A549 (cell line): ENCODE data around the gene PLEKHG3.
A peak's percentile ranks its signal among the peaks of the same experiment; 100 is the strongest.

Experiments
- CEBPB ChIP-seq, 2 experiments: fragments of >200 bp in 1 of 2; sonication (Bioruptor Twin) in 1 of 2; formaldehyde crosslinking in 1 of 2; IDR thresholded peaks; 2 replicates each; pipeline ENCODE4 v1.6.1; 2012 to 2016
- CHD2 ChIP-seq: fragments of 150-350 bp; IDR thresholded peaks from 2 replicates; pipeline ENCODE4 v1.6.1; 2014; ENCODE audit warnings: low read length; ENCODE audit not compliant: partially characterized antibody
- CTCF ChIP-seq: fragments of >200 bp; sonication (Bioruptor Twin); formaldehyde crosslinking; IDR thresholded peaks from 3 replicates; pipeline ENCODE4 v1.5.1; 2016
- ELK1 ChIP-seq: fragments of 150-350 bp; IDR thresholded peaks from 2 replicates; pipeline ENCODE4 v1.6.1; 2014; ENCODE audit warnings: low read depth, mild to moderate bottlenecking, low read length
- EP300 ChIP-seq, 2 experiments: fragments of >200 bp; sonication (Bioruptor Twin); formaldehyde crosslinking; IDR thresholded peaks; 2 replicates in 1 of 2; 3 replicates in 1 of 2; pipeline ENCODE4 v1.6.1; 2016 to 2017
- GATA3 ChIP-seq: IDR thresholded peaks from 2 replicates; pipeline ENCODE4 v1.6.1; 2012; ENCODE audit warnings: borderline replicate concordance
- JUNB ChIP-seq: fragments of >200 bp; sonication (Bioruptor Twin); formaldehyde crosslinking; IDR thresholded peaks from 2 replicates; pipeline ENCODE4 v1.6.1; 2016
- KDM5A ChIP-seq: fragments of 200-600 bp; sonication (generic); IDR thresholded peaks from 2 replicates; pipeline ENCODE4 v1.6.1; 2016; ENCODE audit warnings: antibody characterized with exemption, mild to moderate bottlenecking
- POLR2A ChIP-seq: IDR thresholded peaks from 2 replicates; pipeline ENCODE4 v1.6.1; 2012; ENCODE audit warnings: mild to moderate bottlenecking, low read length
- RCOR1 ChIP-seq: fragments of 150-350 bp; IDR thresholded peaks from 2 replicates; pipeline ENCODE4 v1.6.1; 2014; ENCODE audit warnings: antibody characterized with exemption, low read length, low read depth

GRCh38 chr14:64717870-64718269 is 13.6 kb downstream of the PLEKHG3 start:
- TF ChIP-seq EP300 (IDR thresholded peaks at IDR 0.05), result no peak; a peak in 1 of 5 replicates
- TF ChIP-seq CTCF, result no peak
- no peak for TF ChIP-seq CEBPB (IDR thresholded peaks at IDR 0.05)
- TF ChIP-seq ELK1, result no peak
- TF ChIP-seq CHD2, result no peak
- no peak; the same call in 1 of the 2 replicates for TF ChIP-seq GATA3
- no peak for TF ChIP-seq KDM5A
- no peak for TF ChIP-seq RCOR1
- peak; percentile 20; the same call in 1 of the 2 replicates for TF ChIP-seq JUNB
- TF ChIP-seq POLR2A, result no peak
